H7 (cell line): ENCODE results near the gene ATP2B3. TPM values are rescaled to one million over a fixed set of nuclear protein-coding genes. Genes with fewer than 3 reads are reported as not detected.

Experiments used
- DNase-seq: peaks from one replicate; pipeline ENCODE4 v3.0.0; 2012
- H3K27me3 ChIP-seq: 2 replicates; pipeline ENCODE4 v1.6.0; 2011; ENCODE audit warnings: mild to moderate bottlenecking, low read length; ENCODE audit not compliant: control insufficient read depth, insufficient read depth
- H3K36me3 ChIP-seq: replicated peaks from 2 replicates; pipeline ENCODE4 v1.5.1; 2011; ENCODE audit warnings: low read length; ENCODE audit not compliant: control insufficient read depth, insufficient read depth
- H3K4me3 ChIP-seq: 2 replicates; pipeline ENCODE4 v1.5.1; 2011; ENCODE audit warnings: low read depth, mild to moderate bottlenecking, control low read depth, low read length, moderate library complexity; ENCODE audit not compliant: insufficient read depth
- total RNA-seq: library from RNA; depleted of rRNA; stranded (reverse); fragments of >200 nt; shearing (Covaris generic); gene quantifications from 2 replicates; pipeline ENCODE4 v1.2.3, GENCODE V29; 2014

The ATP2B3 gene
- total RNA-seq, 1 experiment from 2014 or later = not detected

GRCh38 chrX:153494541-153495361 is 22.7 kb upstream of the ATP2B3 start, which contains the start of gene BGN:
Gene BGN, plus strand, starts transcription at chrX:153494980. Its CDS starts 9,652 bp downstream, at chrX:153504632.
- peak within 1 kb of the TSS; percentile 22; the same call in 1 of the 2 replicates for H3K4me3 ChIP-seq
- no peaks in the 10 kb centered on the region for H3K27me3 ChIP-seq
- DNase-seq = peak; percentile 87
- H3K36me3 ChIP-seq = no peaks in the 10 kb centered on the region

GRCh38 chrX:153495362-153495751 is 22.1 kb upstream of the ATP2B3 start:
- Histone ChIP-seq H3K27me3 (no peaks in the 10 kb centered on the region), H3K4me3 (no peak overlapping the region), H3K36me3 (no peaks in the 10 kb centered on the region)
- DNase-seq = no peak

GRCh38 chrX:153495903-153496589 is 21.4 kb upstream of the ATP2B3 start:
- no peak overlapping the region for H3K4me3 ChIP-seq
- no peaks in the 10 kb centered on the region for H3K36me3 ChIP-seq
- DNase-seq = no peak
- no peaks in the 10 kb centered on the region for H3K27me3 ChIP-seq

GRCh38 chrX:153496590-153496959 is 20.9 kb upstream of the ATP2B3 start:
- Histone ChIP-seq H3K36me3 (no peaks in the 10 kb centered on the region), H3K4me3 (no peak overlapping the region), H3K27me3 (no peaks in the 10 kb centered on the region)
- DNase-seq = no peak

GRCh38 chrX:153498453-153498852 is 19.0 kb upstream of the ATP2B3 start:
- no peak for DNase-seq
- H3K36me3 ChIP-seq = no peaks in the 10 kb centered on the region
- no peak overlapping the region for H3K4me3 ChIP-seq
- H3K27me3 ChIP-seq = no peaks in the 10 kb centered on the region

GRCh38 chrX:153499341-153499740 is 18.1 kb upstream of the ATP2B3 start:
- H3K4me3 ChIP-seq = no peak overlapping the region
- DNase-seq = no peak
- H3K27me3 ChIP-seq = no peaks in the 10 kb centered on the region
- no peaks in the 10 kb centered on the region for H3K36me3 ChIP-seq

GRCh38 chrX:153499876-153500275 is 17.6 kb upstream of the ATP2B3 start:
- no peaks in the 10 kb centered on the region for H3K36me3 ChIP-seq
- DNase-seq = no peak
- no peak overlapping the region for H3K4me3 ChIP-seq
- H3K27me3 ChIP-seq = no peaks in the 10 kb centered on the region

- Histone ChIP-seq H3K36me3 (no peaks in the 10 kb centered on the region), H3K27me3 (no peaks in the 10 kb centered on the region), H3K4me3 (no peak overlapping the region)
- no peak for DNase-seq
Measured at GRCh38 chrX:153500676-153501280, 16.7 kb upstream of the ATP2B3 start.

GRCh38 chrX:153501530-153501929 is 15.9 kb upstream of the ATP2B3 start:
- Histone ChIP-seq H3K4me3 (no peak overlapping the region), H3K27me3 (no peaks in the 10 kb centered on the region), H3K36me3 (no peaks in the 10 kb centered on the region)
- DNase-seq = no peak

- no peak overlapping the region for H3K4me3 ChIP-seq
- H3K27me3 ChIP-seq = no peaks in the 10 kb centered on the region
- DNase-seq = no peak
- H3K36me3 ChIP-seq = no peaks in the 10 kb centered on the region
Measured at GRCh38 chrX:153502131-153502530, 15.3 kb upstream of the ATP2B3 start.

- Histone ChIP-seq H3K27me3 (no peaks in the 10 kb centered on the region), H3K36me3 (no peaks in the 10 kb centered on the region), H3K4me3 (no peak overlapping the region)
- no peak for DNase-seq
Measured at GRCh38 chrX:153502796-153503195, 14.6 kb upstream of the ATP2B3 start.

GRCh38 chrX:153504445-153505016 is 12.9 kb upstream of the ATP2B3 start:
- DNase-seq = no peak
- no peak overlapping the region for H3K4me3 ChIP-seq

GRCh38 chrX:153505361-153505760 is 12.1 kb upstream of the ATP2B3 start:
- Histone ChIP-seq H3K36me3 (no peaks in the 10 kb centered on the region), H3K4me3 (no peak overlapping the region), H3K27me3 (no peaks in the 10 kb centered on the region)
- no peak for DNase-seq

More at GRCh38 chrX:153504445-153505016, 12.9 kb upstream of the ATP2B3 start:
- Histone ChIP-seq H3K36me3 (no peaks in the 10 kb centered on the region), H3K27me3 (no peaks in the 10 kb centered on the region)

GRCh38 chrX:153507484-153508178 is 9.8 kb upstream of the ATP2B3 start:
- peak; percentile 97 for DNase-seq
- H3K4me3 ChIP-seq = no peak overlapping the region
- H3K27me3 ChIP-seq = no peaks in the 10 kb centered on the region
- H3K36me3 ChIP-seq = no peaks in the 10 kb centered on the region
